GM10266 (cell line): ENCODE data around the gene CEMP1.

ENCODE experiments used
- DNase-seq: peaks from one replicate; pipeline ENCODE4 v3.0.0; 2012; ENCODE audit errors: extremely low spot score
- CTCF ChIP-seq: IDR thresholded peaks from 2 replicates; pipeline ENCODE4 v1.5.1; 2012; ENCODE audit warnings: mild to moderate bottlenecking, low read depth; ENCODE audit not compliant: control insufficient read depth, insufficient read depth; ENCODE audit errors: missing control alignments

Gene CEMP1

GRCh38 chr16:2531696-2532493 lies 687 bp upstream of the CEMP1 start:
- TF ChIP-seq CTCF: no peak

GRCh38 chr16:2530629-2531318 lies 434 bp downstream of the CEMP1 start:
- no peak for DNase-seq
- no peak for TF ChIP-seq CTCF

More at GRCh38 chr16:2531696-2532493, 687 bp upstream of the CEMP1 start:
- DNase-seq: peak; percentile 98

- TF ChIP-seq CTCF: no peak
Observed at GRCh38 chr16:2529961-2530628, 1.1 kb downstream of the CEMP1 start.

GRCh38 chr16:2529061-2529931 lies 1.9 kb downstream of the CEMP1 start:
- no peak for TF ChIP-seq CTCF
- DNase-seq: no peak

More at GRCh38 chr16:2529961-2530628, 1.1 kb downstream of the CEMP1 start:
- no peak for DNase-seq

GRCh38 chr16:2528161-2529060 lies 2.8 kb downstream of the CEMP1 start:
- DNase-seq: no peak
- TF ChIP-seq CTCF: no peak

- no peak for DNase-seq
- TF ChIP-seq CTCF: no peak
Observed at GRCh38 chr16:2527784-2528100, 3.5 kb downstream of the CEMP1 start.
